Karpas-422 (cell line): ENCODE data around the gene RPRD1B. TPM values are rescaled to one million over a fixed set of nuclear protein-coding genes. Genes with fewer than 3 reads are reported as not detected.
"Not testable (repeated sequence)": the region's sequence is repeated elsewhere in the genome, so short reads cannot be mapped to it uniquely, and the experiment has no call there.

ENCODE experiments used
- DNase-seq: peaks from one replicate; pipeline ENCODE4 v3.0.0-alpha.2; 2015
- H2AFZ ChIP-seq: fragments of 200-600 bp; sonication (generic); 2 replicates; pipeline ENCODE4 v1.6.1; 2014; ENCODE audit warnings: antibody characterized with exemption, low read length, mixed read lengths
- H3K27ac ChIP-seq: fragments of 200-600 bp; sonication (generic); 2 replicates; pipeline ENCODE4 v1.5.1; 2014; ENCODE audit warnings: mild to moderate bottlenecking, low read length, moderate library complexity
- H3K27me3 ChIP-seq: fragments of 200-600 bp; sonication (generic); 2 replicates; pipeline ENCODE4 v1.6.1; 2014; ENCODE audit warnings: low read length, mixed read lengths
- H3K36me3 ChIP-seq: fragments of 200-600 bp; sonication (generic); 2 replicates; pipeline ENCODE4 v1.6.1; 2014; ENCODE audit warnings: low read length, mixed read lengths; ENCODE audit not compliant: insufficient read depth
- H3K4me1 ChIP-seq: fragments of 200-600 bp; sonication (generic); 2 replicates; pipeline ENCODE4 v1.6.1; 2014; ENCODE audit warnings: mild to moderate bottlenecking, low read length, mixed read lengths
- H3K4me2 ChIP-seq: fragments of 200-600 bp; sonication (generic); 2 replicates; pipeline ENCODE4 v1.6.1; 2014; ENCODE audit warnings: low read length, low read depth, mild to moderate bottlenecking; ENCODE audit not compliant: poor library complexity, severe bottlenecking
- H3K4me3 ChIP-seq: fragments of 200-600 bp; sonication (generic); 2 replicates; pipeline ENCODE4 v1.5.1; 2014; ENCODE audit warnings: mild to moderate bottlenecking, antibody characterized with exemption, low read length, mixed read lengths
- H3K79me2 ChIP-seq: fragments of 200-600 bp; sonication (generic); 2 replicates; pipeline ENCODE4 v1.6.1; 2014; ENCODE audit warnings: mild to moderate bottlenecking, low read length, mixed read lengths
- H3K9ac ChIP-seq: fragments of 200-600 bp; sonication (generic); 2 replicates; pipeline ENCODE4 v1.6.0; 2014; ENCODE audit warnings: low read length
- H3K9me2 ChIP-seq: fragments of 200-600 bp; sonication (generic), shearing (Covaris generic); replicated peaks from 2 replicates; pipeline ENCODE4 v1.6.0; 2014; ENCODE audit warnings: mild to moderate bottlenecking, low read length, moderate library complexity; ENCODE audit not compliant: insufficient read depth
- H3K9me3 ChIP-seq: fragments of 300-700, 200-600 bp; sonication (generic); 2 replicates; pipeline ENCODE4 v1.6.1; 2014; ENCODE audit warnings: low read length, mixed read lengths
- H4K20me1 ChIP-seq: fragments of 200-600 bp; sonication (generic); 2 replicates; pipeline ENCODE4 v1.6.1; 2014; ENCODE audit warnings: mild to moderate bottlenecking, antibody characterized with exemption, low read length, low read depth; ENCODE audit not compliant: insufficient read depth
- total RNA-seq: library from RNA; depleted of rRNA; stranded (reverse); fragments of >200 nt; shearing (Covaris generic); gene quantifications from 2 replicates; pipeline ENCODE4 v1.2.3, GENCODE V29; 2014; ENCODE audit warnings: low replicate concordance

RPRD1B gene
- total RNA-seq, 1 experiment from 2014 or later, result 68.2 TPM

GRCh38 chr20:38095017-38095686, 61.6 kb downstream of the RPRD1B start:
- Histone ChIP-seq H3K79me2 (no peaks in the 10 kb centered on the region), H3K27me3 (no peaks in the 10 kb centered on the region), H3K9me2 (no peaks in the 10 kb centered on the region), H3K27ac (no peak overlapping the region), H3K9ac (no peak overlapping the region), H3K4me3 (no peak overlapping the region), H3K36me3 (peaks cover 12% of the 10 kb centered on the region; the same call in 1 of the 2 replicates), H3K9me3 (no peaks in the 10 kb centered on the region), H3K4me2 (no peak overlapping the region), H4K20me1 (no peaks in the 10 kb centered on the region), H3K4me1 (peaks cover 37% of the 10 kb centered on the region), H2AFZ (no peak overlapping the region)
- DNase-seq, result no peak

GRCh38 chr20:38098952-38099351, 65.4 kb downstream of the RPRD1B start:
- H3K4me1 ChIP-seq, result peaks cover 16% of the 10 kb centered on the region
- no peaks in the 10 kb centered on the region for H3K9me2 ChIP-seq
- H4K20me1 ChIP-seq, result no peaks in the 10 kb centered on the region
- no peaks in the 10 kb centered on the region for H3K9me3 ChIP-seq
- DNase-seq, result no peak
- no peaks in the 10 kb centered on the region for H3K27me3 ChIP-seq
- no peak overlapping the region for H3K4me2 ChIP-seq
- H3K27ac ChIP-seq, result no peak overlapping the region
- H3K4me3 ChIP-seq, result no peak overlapping the region
- H3K79me2 ChIP-seq, result no peaks in the 10 kb centered on the region
- H3K36me3 ChIP-seq, result no peaks in the 10 kb centered on the region
- H3K9ac ChIP-seq, result no peak overlapping the region
- H2AFZ ChIP-seq, result no peak overlapping the region

- H3K9me2 ChIP-seq, H2AFZ ChIP-seq, H3K4me2 ChIP-seq, DNase-seq, H3K36me3 ChIP-seq, H3K79me2 ChIP-seq, H3K4me3 ChIP-seq, H3K27me3 ChIP-seq, H3K27ac ChIP-seq, H3K9me3 ChIP-seq, H3K9ac ChIP-seq, H4K20me1 ChIP-seq, H3K4me1 ChIP-seq: not testable (repeated sequence)
Observed at GRCh38 chr20:38102206-38102605, 68.7 kb downstream of the RPRD1B start.

- DNase-seq, result no peak
Observed at GRCh38 chr20:38104285-38104684, 70.7 kb downstream of the RPRD1B start.

GRCh38 chr20:38106461-38106860, 72.9 kb downstream of the RPRD1B start:
- Histone ChIP-seq H3K4me3 (no peak overlapping the region), H3K27ac (no peak overlapping the region), H3K9me2 (no peaks in the 10 kb centered on the region), H3K4me2 (no peak overlapping the region), H3K9me3 (no peaks in the 10 kb centered on the region), H4K20me1 (no peaks in the 10 kb centered on the region), H3K27me3 (no peaks in the 10 kb centered on the region), H3K9ac (no peak overlapping the region), H3K36me3 (no peaks in the 10 kb centered on the region), H3K79me2 (no peaks in the 10 kb centered on the region), H3K4me1 (no peaks in the 10 kb centered on the region), H2AFZ (no peak overlapping the region)
- no peak for DNase-seq

More at GRCh38 chr20:38104285-38104684, 70.7 kb downstream of the RPRD1B start:
- H3K9ac ChIP-seq, result no peak overlapping the region
- H3K9me2 ChIP-seq, result no peaks in the 10 kb centered on the region
- H3K4me1 ChIP-seq, result no peaks in the 10 kb centered on the region
- H3K27me3 ChIP-seq, result no peaks in the 10 kb centered on the region
- no peak overlapping the region for H3K4me2 ChIP-seq
- no peaks in the 10 kb centered on the region for H3K79me2 ChIP-seq
- H3K36me3 ChIP-seq, result no peaks in the 10 kb centered on the region
- H4K20me1 ChIP-seq, result no peaks in the 10 kb centered on the region
- H3K4me3 ChIP-seq, result no peak overlapping the region
- H3K27ac ChIP-seq, result no peak overlapping the region
- no peaks in the 10 kb centered on the region for H3K9me3 ChIP-seq
- no peak overlapping the region for H2AFZ ChIP-seq

- H3K36me3 ChIP-seq, H3K4me2 ChIP-seq, H3K4me1 ChIP-seq: not testable (repeated sequence)
Observed at GRCh38 chr20:38107386-38107785, 73.8 kb downstream of the RPRD1B start.

GRCh38 chr20:38107916-38108315, 74.4 kb downstream of the RPRD1B start:
- not testable (repeated sequence) for H3K27me3 ChIP-seq, H4K20me1 ChIP-seq, H3K4me2 ChIP-seq, H3K36me3 ChIP-seq, H3K9ac ChIP-seq, H2AFZ ChIP-seq, H3K9me3 ChIP-seq, H3K4me1 ChIP-seq, H3K9me2 ChIP-seq, H3K27ac ChIP-seq, DNase-seq, H3K79me2 ChIP-seq, H3K4me3 ChIP-seq

More at GRCh38 chr20:38107386-38107785, 73.8 kb downstream of the RPRD1B start:
- not testable (repeated sequence) for H3K27ac ChIP-seq, H3K9ac ChIP-seq, H3K27me3 ChIP-seq, H4K20me1 ChIP-seq, H3K9me2 ChIP-seq, H2AFZ ChIP-seq, DNase-seq, H3K9me3 ChIP-seq, H3K4me3 ChIP-seq, H3K79me2 ChIP-seq

GRCh38 chr20:38108438-38108985, 75.0 kb downstream of the RPRD1B start:
- Histone ChIP-seq H3K9me2 (no peaks in the 10 kb centered on the region), H4K20me1 (no peaks in the 10 kb centered on the region), H3K4me2 (no peak overlapping the region), H3K79me2 (no peaks in the 10 kb centered on the region), H3K36me3 (no peaks in the 10 kb centered on the region), H3K4me1 (no peaks in the 10 kb centered on the region), H3K9me3 (no peaks in the 10 kb centered on the region), H3K9ac (no peak overlapping the region), H3K4me3 (no peak overlapping the region), H3K27me3 (no peaks in the 10 kb centered on the region), H2AFZ (no peak overlapping the region), H3K27ac (no peak overlapping the region)
- DNase-seq, result no peak
